ENCODE data around the gene PIEZO2. TPM values are rescaled to one million over a fixed set of nuclear protein-coding genes. Genes with fewer than 3 reads are reported as not detected.
A peak's percentile ranks its signal among the peaks of the same experiment; 100 is the strongest.

Gene PIEZO2
- total RNA-seq, 1 experiment from 2014 or later = 5.5 TPM

GRCh38 chr18:10893761-10894160 is 255.6 kb downstream of the PIEZO2 start:
- H3K9me3 ChIP-seq (ENCODE audit: low read depth, low read length, poor library complexity, severe bottlenecking) = no peaks in the 10 kb centered on the region
- BruUV-seq (replicated peaks) = no TSS peak
- no peaks in the 10 kb centered on the region for H3K4me1 ChIP-seq (ENCODE audit: insufficient read depth, low read length, poor library complexity, severe bottlenecking)
- H3K36me3 ChIP-seq (ENCODE audit: insufficient read depth, low read length, poor library complexity, severe bottlenecking) = no peaks in the 10 kb centered on the region
- TF ChIP-seq EZH2 (IDR thresholded peaks at IDR 0.05; ENCODE audit: borderline replicate concordance, low read depth, low read length, poor library complexity, severe bottlenecking) (no peak), CTCF (conservative IDR thresholded peaks at IDR 0.05; ENCODE audit: low read depth, low read length) (no peak)
- DNase-seq (ENCODE audit: low spot score) = no peak
- CTCF ChIA-PET = no interaction called here
- H3K4me3 ChIP-seq (ENCODE audit: low read depth, low read length, poor library complexity, severe bottlenecking) = no peak overlapping the region
- no peak overlapping the region for H3K27ac ChIP-seq (ENCODE audit: low read depth, low read length, poor library complexity, severe bottlenecking)
- intact Hi-C loops (cut with micrococcal nuclease; ENCODE audit: unreplicated experiment) = no loop called here
- H3K27me3 ChIP-seq (replicated peaks; ENCODE audit: insufficient read depth, low read depth, low read length, poor library complexity) = peaks cover 24% of the 10 kb centered on the region
- POLR2A ChIA-PET (ENCODE audit: low non-redundant PET) = no interaction called here

GRCh38 chr18:10893196-10893595 is 256.2 kb downstream of the PIEZO2 start:
- BruUV-seq (replicated peaks) = no TSS peak
- TF ChIP-seq EZH2 (IDR thresholded peaks at IDR 0.05; ENCODE audit: borderline replicate concordance, low read depth, low read length, poor library complexity, severe bottlenecking) (no peak), CTCF (conservative IDR thresholded peaks at IDR 0.05; ENCODE audit: low read depth, low read length) (no peak)
- intact Hi-C loops (cut with micrococcal nuclease; ENCODE audit: unreplicated experiment) = no loop called here
- H3K9me3 ChIP-seq (ENCODE audit: low read depth, low read length, poor library complexity, severe bottlenecking) = no peaks in the 10 kb centered on the region
- H3K4me3 ChIP-seq (ENCODE audit: low read depth, low read length, poor library complexity, severe bottlenecking) = no peak overlapping the region
- no peak overlapping the region for H3K27ac ChIP-seq (ENCODE audit: low read depth, low read length, poor library complexity, severe bottlenecking)
- no peaks in the 10 kb centered on the region for H3K36me3 ChIP-seq (ENCODE audit: insufficient read depth, low read length, poor library complexity, severe bottlenecking)
- no peak for DNase-seq (ENCODE audit: low spot score)
- no peaks in the 10 kb centered on the region for H3K4me1 ChIP-seq (ENCODE audit: insufficient read depth, low read length, poor library complexity, severe bottlenecking)
- CTCF ChIA-PET = no interaction called here
- POLR2A ChIA-PET (ENCODE audit: low non-redundant PET) = no interaction called here
- H3K27me3 ChIP-seq (replicated peaks; ENCODE audit: insufficient read depth, low read depth, low read length, poor library complexity) = peaks cover 20% of the 10 kb centered on the region

GRCh38 chr18:10892786-10893185 is 256.6 kb downstream of the PIEZO2 start:
- H3K27me3 ChIP-seq (replicated peaks; ENCODE audit: insufficient read depth, low read depth, low read length, poor library complexity) = peaks cover 19% of the 10 kb centered on the region
- no peak overlapping the region for H3K27ac ChIP-seq (ENCODE audit: low read depth, low read length, poor library complexity, severe bottlenecking)
- DNase-seq (ENCODE audit: low spot score) = peak; percentile 15
- TF ChIP-seq CTCF (conservative IDR thresholded peaks at IDR 0.05; ENCODE audit: low read depth, low read length) (no peak), EZH2 (IDR thresholded peaks at IDR 0.05; ENCODE audit: borderline replicate concordance, low read depth, low read length, poor library complexity, severe bottlenecking) (no peak)
- no peaks in the 10 kb centered on the region for H3K9me3 ChIP-seq (ENCODE audit: low read depth, low read length, poor library complexity, severe bottlenecking)
- H3K36me3 ChIP-seq (ENCODE audit: insufficient read depth, low read length, poor library complexity, severe bottlenecking) = no peaks in the 10 kb centered on the region
- BruUV-seq (replicated peaks) = no TSS peak
- ChIA-PET CTCF (no interaction called here), POLR2A (ENCODE audit: low non-redundant PET) (no interaction called here)
- no peaks in the 10 kb centered on the region for H3K4me1 ChIP-seq (ENCODE audit: insufficient read depth, low read length, poor library complexity, severe bottlenecking)
- intact Hi-C loops (cut with micrococcal nuclease; ENCODE audit: unreplicated experiment) = no loop called here
- H3K4me3 ChIP-seq (ENCODE audit: low read depth, low read length, poor library complexity, severe bottlenecking) = no peak overlapping the region
